H9 (cell line): Measurements from ENCODE around the gene PPM1H. TPM values are rescaled to one million over a fixed set of nuclear protein-coding genes. Genes with fewer than 3 reads are reported as not detected.

ENCODE experiments used
- DNase-seq: peaks from one replicate; pipeline ENCODE4 v3.0.0-alpha.2; 2017
- H2AFZ ChIP-seq: one replicate; pipeline ENCODE4 v1.6.1; 2013; ENCODE audit warnings: mild to moderate bottlenecking, low read length, control low read depth, moderate library complexity
- H2AK5ac ChIP-seq: 2 replicates; pipeline ENCODE4 v1.6.1; 2013; ENCODE audit warnings: low read length, control low read depth, mixed read lengths; ENCODE audit not compliant: insufficient read length
- H2BK120ac ChIP-seq: one replicate; pipeline ENCODE4 v1.6.1; 2013; ENCODE audit warnings: low read depth, mild to moderate bottlenecking, low read length, control low read depth, inconsistent platforms; ENCODE audit not compliant: poor library complexity, severe bottlenecking
- H2BK12ac ChIP-seq: 2 replicates; pipeline ENCODE4 v1.6.1; 2013; ENCODE audit warnings: low read length, control low read depth, mixed read lengths, low read depth; ENCODE audit not compliant: insufficient read length
- H2BK15ac ChIP-seq: 2 replicates; pipeline ENCODE4 v1.6.1; 2013; ENCODE audit warnings: low read depth, low read length, control low read depth
- H2BK20ac ChIP-seq: one replicate; pipeline ENCODE4 v1.6.1; 2013; ENCODE audit warnings: low read depth, mild to moderate bottlenecking, low read length, control low read depth, inconsistent platforms; ENCODE audit not compliant: poor library complexity, severe bottlenecking
- H2BK5ac ChIP-seq: 2 replicates; pipeline ENCODE4 v1.6.1; 2013; ENCODE audit warnings: low read length, control low read depth, mixed read lengths; ENCODE audit not compliant: insufficient read length
- H3K14ac ChIP-seq: 2 replicates; pipeline ENCODE4 v1.6.1; 2013; ENCODE audit warnings: low read length, control low read depth; ENCODE audit not compliant: insufficient read depth
- H3K18ac ChIP-seq: 2 replicates; pipeline ENCODE4 v1.6.1; 2013; ENCODE audit warnings: low read depth, mild to moderate bottlenecking, mixed read lengths, low read length, control low read depth; ENCODE audit not compliant: insufficient read length
- H3K23ac ChIP-seq: 2 replicates; pipeline ENCODE4 v1.6.1; 2013; ENCODE audit warnings: low read length, control low read depth, mixed read lengths, low read depth; ENCODE audit not compliant: insufficient read length
- H3K23me2 ChIP-seq: 2 replicates; pipeline ENCODE4 v1.6.1; 2013; ENCODE audit warnings: low read depth, mild to moderate bottlenecking, mixed read lengths, low read length, control low read depth; ENCODE audit not compliant: insufficient read length, poor library complexity, severe bottlenecking
- H3K27ac ChIP-seq: 2 replicates; pipeline ENCODE4 v1.5.1; 2013; ENCODE audit warnings: low read length, control low read depth, mixed read lengths, low read depth; ENCODE audit not compliant: insufficient read length
- H3K27me3 ChIP-seq: 2 replicates; pipeline ENCODE4 v1.6.1; 2013; ENCODE audit warnings: low read length, control low read depth, inconsistent platforms; ENCODE audit not compliant: insufficient read depth
- H3K4ac ChIP-seq: 2 replicates; pipeline ENCODE4 v1.6.1; 2013; ENCODE audit warnings: low read depth, mild to moderate bottlenecking, control low read depth, inconsistent platforms, low read length, moderate library complexity
- H3K4me1 ChIP-seq: 2 replicates; pipeline ENCODE4 v1.6.1; 2013; ENCODE audit warnings: low read length, control low read depth, inconsistent platforms; ENCODE audit not compliant: insufficient read depth
- H3K4me2 ChIP-seq: 2 replicates; pipeline ENCODE4 v1.6.1; 2013; ENCODE audit warnings: low read length, control low read depth, mixed read lengths; ENCODE audit not compliant: insufficient read length, insufficient read depth
- H3K56ac ChIP-seq: 2 replicates; pipeline ENCODE4 v1.6.1; 2013; ENCODE audit warnings: low read depth, mild to moderate bottlenecking, mixed read lengths, low read length, control low read depth; ENCODE audit not compliant: insufficient read length
- H3K79me1 ChIP-seq: 2 replicates; pipeline ENCODE4 v1.6.1; 2013; ENCODE audit warnings: low read depth, mild to moderate bottlenecking, moderate library complexity, low read length, control low read depth, inconsistent platforms; ENCODE audit not compliant: insufficient read depth, poor library complexity, severe bottlenecking
- H3K79me2 ChIP-seq: 2 replicates; pipeline ENCODE4 v1.6.1; 2013; ENCODE audit warnings: low read length, control low read depth, inconsistent platforms; ENCODE audit not compliant: insufficient read depth
- H3K9ac ChIP-seq: 2 replicates; pipeline ENCODE4 v1.6.1; 2013; ENCODE audit warnings: low read length, control low read depth, mixed read lengths; ENCODE audit not compliant: insufficient read length; ENCODE audit errors: extremely low read depth
- H3K9me3 ChIP-seq: one replicate; pipeline ENCODE4 v1.6.1; 2013; ENCODE audit warnings: low read depth, low read length, inconsistent platforms; ENCODE audit not compliant: control insufficient read depth
- H3T11ph ChIP-seq: one replicate; pipeline ENCODE4 v1.6.1; 2013; ENCODE audit warnings: mild to moderate bottlenecking, low read length, control low read depth, inconsistent platforms
- H4K20me1 ChIP-seq: one replicate; pipeline ENCODE4 v1.6.1; 2013; ENCODE audit not compliant: control insufficient read depth, insufficient read length, insufficient read depth
- H4K5ac ChIP-seq: 2 replicates; pipeline ENCODE4 v1.6.1; 2013; ENCODE audit warnings: low read depth, mild to moderate bottlenecking, mixed read lengths, low read length, control low read depth; ENCODE audit not compliant: insufficient read length
- H4K8ac ChIP-seq: replicated peaks from 2 replicates; pipeline ENCODE4 v1.6.1; 2013; ENCODE audit warnings: low read length, control low read depth, mixed read lengths, low read depth; ENCODE audit not compliant: insufficient read length
- H4K91ac ChIP-seq: 2 replicates; pipeline ENCODE4 v1.6.1; 2013; ENCODE audit warnings: low read depth, mild to moderate bottlenecking, moderate library complexity, mixed read lengths, low read length, control low read depth; ENCODE audit not compliant: insufficient read length
- H3K27ac Mint-ChIP-seq, 3 experiments: 2 replicates in 2 of 3; 3 replicates in 1 of 3; pipeline ENCODE4 v1.8.0; 2020 to 2021; ENCODE audit warnings: mixed read lengths in 3 of 3, mild to moderate bottlenecking in 1 of 3, moderate library complexity in 1 of 3
- H3K27me3 Mint-ChIP-seq: 2 replicates; pipeline ENCODE4 v1.8.0; 2021; ENCODE audit warnings: low read depth, mild to moderate bottlenecking, moderate library complexity, mixed read lengths
- H3K36me3 Mint-ChIP-seq, 3 experiments: 2 replicates in 2 of 3; 3 replicates in 1 of 3; pipeline ENCODE4 v1.8.0; 2020 to 2021; ENCODE audit warnings: low read depth in 3 of 3, mixed read lengths in 3 of 3; ENCODE audit not compliant: insufficient read depth in 1 of 3
- H3K4me1 Mint-ChIP-seq, 2 experiments: 2 replicates each; pipeline ENCODE4 v1.8.0; 2020; ENCODE audit warnings: mixed read lengths in 2 of 2
- H3K4me3 Mint-ChIP-seq, 2 experiments: 2 replicates in 1 of 2; 3 replicates in 1 of 2; pipeline ENCODE4 v1.8.0; 2020 to 2021; ENCODE audit warnings: mild to moderate bottlenecking in 2 of 2, mixed read lengths in 2 of 2, moderate library complexity in 1 of 2
- H3K9me3 Mint-ChIP-seq, 2 experiments: 2 replicates in 1 of 2; 3 replicates in 1 of 2; pipeline ENCODE4 v1.8.0; 2020; ENCODE audit warnings: mild to moderate bottlenecking in 2 of 2, mixed read lengths in 2 of 2, moderate library complexity in 1 of 2
- CTCF ChIP-seq: fragments of 200-600 bp; sonication (generic); conservative IDR thresholded peaks from 3 replicates; pipeline ENCODE4 v1.8.0; 2021; ENCODE audit warnings: antibody characterized with exemption, mild to moderate bottlenecking
- WGBS: extraction: QIAGEN DNeasy Blood & Tissue Kit; methylation state at CpG from one replicate; pipeline ENCODE4 v1.1.7; 2013; ENCODE audit warnings: missing lambda C conversion rate, low lambda C conversion rate, mixed read lengths; ENCODE audit not compliant: insufficient read length; ENCODE audit errors: extremely low coverage; 5-methylcytosine and 5-hydroxymethylcytosine counted together
- total RNA-seq: library from RNA; stranded (reverse); gene quantifications from 2 replicates; pipeline ENCODE4 v1.2.1, GENCODE V29; 2021

PPM1H gene
- total RNA-seq, 1 experiment from 2014 or later, result 22.1 TPM

DNA sequence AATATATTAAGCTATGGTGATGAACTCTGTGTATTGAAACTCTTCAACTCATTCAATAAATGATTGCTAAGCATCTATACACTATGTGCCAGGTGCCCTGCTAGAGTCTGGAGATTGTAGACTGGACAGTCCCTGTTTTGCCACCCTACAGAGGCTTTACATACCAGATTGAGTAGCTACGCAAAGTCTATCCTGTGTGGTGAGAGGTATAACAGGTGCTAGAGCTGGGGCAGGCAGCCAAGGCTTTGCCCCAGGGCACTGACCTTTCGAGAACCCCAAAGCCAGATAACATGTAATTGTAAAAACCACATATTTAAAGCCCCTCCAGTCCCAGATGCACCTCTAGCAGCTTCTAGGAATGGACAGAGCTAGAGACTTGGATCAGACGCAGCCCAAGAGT lies 52.8 kb downstream of the PPM1H start:
- no peak overlapping the region for H2BK15ac ChIP-seq
- DNase-seq, result no peak
- peaks cover 10 to 29% (median 18%) of the 10 kb centered on the region in 3 experiments; a peak in 6 of 7 replicates for H3K36me3 Mint-ChIP-seq
- H4K20me1 ChIP-seq, result no peaks in the 10 kb centered on the region
- no peaks in the 10 kb centered on the region for H3K9me3 ChIP-seq
- no peak overlapping the region for H3K27ac ChIP-seq
- no peak overlapping the region for H2AFZ ChIP-seq
- no peak overlapping the region for H2BK20ac ChIP-seq
- no peak overlapping the region for H3T11ph ChIP-seq
- H3K27me3 ChIP-seq, result no peaks in the 10 kb centered on the region
- no peak overlapping the region for H3K56ac ChIP-seq
- H3K23ac ChIP-seq, result no peak overlapping the region
- H3K79me2 ChIP-seq, result peaks cover 3% of the 10 kb centered on the region; the same call in 1 of the 2 replicates
- no peak overlapping the region for H3K18ac ChIP-seq
- no peaks in the 10 kb centered on the region for H3K23me2 ChIP-seq
- no peak overlapping the region for H3K4me2 ChIP-seq
- no peak overlapping the region for H3K4me3 Mint-ChIP-seq
- no peak overlapping the region for H3K14ac ChIP-seq
- no peak overlapping the region for H4K91ac ChIP-seq
- H2BK5ac ChIP-seq, result no peak overlapping the region
- H3K27me3 Mint-ChIP-seq, result no peaks in the 10 kb centered on the region
- peaks cover 3 to 5% of the 10 kb centered on the region in 2 experiments; a peak in 3 of 5 replicates for H3K9me3 Mint-ChIP-seq
- no peak overlapping the region for H3K4ac ChIP-seq
- WGBS, result no CpG with 5 or more reads among the region's 3 CpGs
- no peak overlapping the region for H2BK120ac ChIP-seq
- H2AK5ac ChIP-seq, result no peak overlapping the region
- H4K8ac ChIP-seq, result no peak overlapping the region
- H3K27ac Mint-ChIP-seq, result no peak overlapping the region
- peaks cover 14% of the 10 kb centered on the region; the same call in 1 of the 2 replicates for H3K4me1 ChIP-seq
- peaks cover 14 to 15% of the 10 kb centered on the region in 2 experiments for H3K4me1 Mint-ChIP-seq
- no peak overlapping the region for H2BK12ac ChIP-seq
- no peak overlapping the region for H3K9ac ChIP-seq
- H3K79me1 ChIP-seq, result no peaks in the 10 kb centered on the region
- no peak overlapping the region for H4K5ac ChIP-seq
- no peak for TF ChIP-seq CTCF
